ENCODE data around the gene ELMO1. TPM values are rescaled to one million over a fixed set of nuclear protein-coding genes. Genes with fewer than 3 reads are reported as not detected.

Gene ELMO1
- total RNA-seq, 1 experiment from 2014 or later: 1.1 TPM

GRCh38 chr7:37332243-37333016, 116.2 kb downstream of the ELMO1 start:
- H3K4me1 ChIP-seq (ENCODE audit: control insufficient read depth in 1 of 2, insufficient read depth in 2 of 2, low read length in 2 of 2): no peaks in the 10 kb centered on the region
- POLR2A ChIA-PET: no interaction called here
- no peak overlapping the region for H3K27ac ChIP-seq (ENCODE audit: low read depth, low read length)
- RAD21 ChIA-PET (ENCODE audit: low non-redundant PET in 1 of 2, low total read pairs in 2 of 2, uncharacterized antibody in 2 of 2, unreplicated experiment in 2 of 2): no interaction called here
- H3K4me2 ChIP-seq (ENCODE audit: low read length): no peak overlapping the region
- no peaks in the 10 kb centered on the region for H3K36me3 ChIP-seq (ENCODE audit: control insufficient read depth in 1 of 2, insufficient read depth in 2 of 2, low read length in 2 of 2)
- BruUV-seq (replicated peaks): no TSS peak
- DNase-seq (ENCODE audit: low read depth, low spot score) (no peak), ATAC-seq (no peak)
- no peak overlapping the region for H2AFZ ChIP-seq (ENCODE audit: low read depth, low read length, poor library complexity, severe bottlenecking)
- peaks cover 41% of the 10 kb centered on the region; the same call in 1 of the 2 replicates for H3K27me3 ChIP-seq (ENCODE audit: insufficient read depth, low read length)
- H3K9ac ChIP-seq (ENCODE audit: low read length): no peak overlapping the region
- TF ChIP-seq ZFX (IDR thresholded peaks at IDR 0.05) (no peak), POLR2A (IDR thresholded peaks at IDR 0.05; ENCODE audit: borderline replicate concordance, extremely low read depth, insufficient read depth, insufficient read length) (no peak), MAX (IDR thresholded peaks at IDR 0.05) (no peak), SP1 (IDR thresholded peaks at IDR 0.05; ENCODE audit: low read depth) (no peak), POLR2AphosphoS5 (IDR thresholded peaks at IDR 0.05; ENCODE audit: low read depth, low read length) (no peak), REST (IDR thresholded peaks at IDR 0.05; ENCODE audit: low read depth) (no peak), EGR1 (IDR thresholded peaks at IDR 0.05; ENCODE audit: low read depth) (no peak), EZH2phosphoT487 (IDR thresholded peaks at IDR 0.05; ENCODE audit: borderline replicate concordance) (no peak), SIN3A (IDR thresholded peaks at IDR 0.05; ENCODE audit: low read depth) (no peak), CEBPB (IDR thresholded peaks at IDR 0.05; ENCODE audit: low read depth) (no peak)
- TF ChIP-seq, protein P1, sequence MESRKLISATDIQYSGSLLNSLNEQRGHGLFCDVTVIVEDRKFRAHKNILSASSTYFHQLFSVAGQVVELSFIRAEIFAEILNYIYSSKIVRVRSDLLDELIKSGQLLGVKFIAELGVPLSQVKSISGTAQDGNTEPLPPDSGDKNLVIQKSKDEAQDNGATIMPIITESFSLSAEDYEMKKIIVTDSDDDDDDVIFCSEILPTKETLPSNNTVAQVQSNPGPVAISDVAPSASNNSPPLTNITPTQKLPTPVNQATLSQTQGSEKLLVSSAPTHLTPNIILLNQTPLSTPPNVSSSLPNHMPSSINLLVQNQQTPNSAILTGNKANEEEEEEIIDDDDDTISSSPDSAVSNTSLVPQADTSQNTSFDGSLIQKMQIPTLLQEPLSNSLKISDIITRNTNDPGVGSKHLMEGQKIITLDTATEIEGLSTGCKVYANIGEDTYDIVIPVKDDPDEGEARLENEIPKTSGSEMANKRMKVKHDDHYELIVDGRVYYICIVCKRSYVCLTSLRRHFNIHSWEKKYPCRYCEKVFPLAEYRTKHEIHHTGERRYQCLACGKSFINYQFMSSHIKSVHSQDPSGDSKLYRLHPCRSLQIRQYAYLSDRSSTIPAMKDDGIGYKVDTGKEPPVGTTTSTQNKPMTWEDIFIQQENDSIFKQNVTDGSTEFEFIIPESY (IDR thresholded peaks at IDR 0.05; ENCODE audit: extremely low read depth, insufficient replicate concordance, low read length): no peak
- TF ChIP-seq, protein P2, sequence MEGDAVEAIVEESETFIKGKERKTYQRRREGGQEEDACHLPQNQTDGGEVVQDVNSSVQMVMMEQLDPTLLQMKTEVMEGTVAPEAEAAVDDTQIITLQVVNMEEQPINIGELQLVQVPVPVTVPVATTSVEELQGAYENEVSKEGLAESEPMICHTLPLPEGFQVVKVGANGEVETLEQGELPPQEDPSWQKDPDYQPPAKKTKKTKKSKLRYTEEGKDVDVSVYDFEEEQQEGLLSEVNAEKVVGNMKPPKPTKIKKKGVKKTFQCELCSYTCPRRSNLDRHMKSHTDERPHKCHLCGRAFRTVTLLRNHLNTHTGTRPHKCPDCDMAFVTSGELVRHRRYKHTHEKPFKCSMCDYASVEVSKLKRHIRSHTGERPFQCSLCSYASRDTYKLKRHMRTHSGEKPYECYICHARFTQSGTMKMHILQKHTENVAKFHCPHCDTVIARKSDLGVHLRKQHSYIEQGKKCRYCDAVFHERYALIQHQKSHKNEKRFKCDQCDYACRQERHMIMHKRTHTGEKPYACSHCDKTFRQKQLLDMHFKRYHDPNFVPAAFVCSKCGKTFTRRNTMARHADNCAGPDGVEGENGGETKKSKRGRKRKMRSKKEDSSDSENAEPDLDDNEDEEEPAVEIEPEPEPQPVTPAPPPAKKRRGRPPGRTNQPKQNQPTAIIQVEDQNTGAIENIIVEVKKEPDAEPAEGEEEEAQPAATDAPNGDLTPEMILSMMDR (IDR thresholded peaks at IDR 0.05 in 2 of 3, conservative IDR thresholded peaks at IDR 0.05 in 1 of 3; ENCODE audit: borderline replicate concordance in 1 of 3, insufficient read depth in 1 of 3, low read depth in 2 of 3, low read length in 2 of 3): no peak
- intact Hi-C loops (cut with micrococcal nuclease): no loop called here
- H3K79me2 ChIP-seq (ENCODE audit: insufficient read depth, low read length): no peaks in the 10 kb centered on the region
- no peaks in the 10 kb centered on the region for H4K20me1 ChIP-seq (ENCODE audit: insufficient read depth)
- CTCF ChIA-PET: no interaction called here
- H3K9me3 ChIP-seq (ENCODE audit: control insufficient read depth in 1 of 2, insufficient read depth in 1 of 2, low read depth in 1 of 2, low read length in 2 of 2): no peaks in the 10 kb centered on the region
- H3K4me3 ChIP-seq (replicated peaks in 1 of 2; ENCODE audit: low read depth in 1 of 2, low read length in 2 of 2): no peak overlapping the region
- no peaks in the 10 kb centered on the region for H3K9me2 ChIP-seq (ENCODE audit: insufficient read depth)
